Choroid plexus epithelial cell (primary cell): ENCODE measurements around the gene SCAMP1.

Experiments
- DNase-seq: peaks from one replicate; pipeline ENCODE4 v3.0.0-alpha.2; 2010; ENCODE audit warnings: low read depth
- H3K4me3 ChIP-seq: 2 replicates; pipeline ENCODE4 v1.5.1; 2011; ENCODE audit warnings: low read depth, mild to moderate bottlenecking, control low read depth, low read length, moderate library complexity
- CTCF ChIP-seq: conservative IDR thresholded peaks from 2 replicates; pipeline ENCODE4 v1.5.1; 2011; ENCODE audit warnings: low read depth, mild to moderate bottlenecking, control low read depth, inconsistent platforms, low read length, moderate library complexity

The SCAMP1 gene

GRCh38 chr5:78327761-78328510 lies 32.5 kb upstream of the SCAMP1 start:
- no peak for TF ChIP-seq CTCF
- no peak for DNase-seq
- H3K4me3 ChIP-seq: no peak overlapping the region

- DNase-seq: peak; percentile 31
- TF ChIP-seq CTCF: no peak
- H3K4me3 ChIP-seq: no peak overlapping the region
Measured at GRCh38 chr5:78328585-78329173, 31.7 kb upstream of the SCAMP1 start.

GRCh38 chr5:78331523-78332080 lies 28.8 kb upstream of the SCAMP1 start:
- no peak overlapping the region for H3K4me3 ChIP-seq
- DNase-seq: no peak
- no peak for TF ChIP-seq CTCF

GRCh38 chr5:78334811-78335210 lies 25.6 kb upstream of the SCAMP1 start:
- DNase-seq: peak; percentile 28
- no peak for TF ChIP-seq CTCF

GRCh38 chr5:78335976-78336375 lies 24.4 kb upstream of the SCAMP1 start:
- no peak overlapping the region for H3K4me3 ChIP-seq
- TF ChIP-seq CTCF: no peak
- no peak for DNase-seq

More at GRCh38 chr5:78334811-78335210, 25.6 kb upstream of the SCAMP1 start:
- no peak overlapping the region for H3K4me3 ChIP-seq

GRCh38 chr5:78336698-78337097 lies 23.7 kb upstream of the SCAMP1 start:
- TF ChIP-seq CTCF: no peak
- H3K4me3 ChIP-seq: no peak overlapping the region
- no peak for DNase-seq
